HG03521 (cell line): ENCODE data around the gene PLCB4.

Experiments
- ATAC-seq: cut with Tn5 transposase; IDR thresholded peaks from one replicate; pipeline ENCODE4 v1.9.1; 2021; ENCODE audit warnings: mild to moderate bottlenecking, moderate library complexity; ENCODE audit not compliant: unreplicated experiment

The PLCB4 gene

GRCh38 chr20:9390441-9390840, 321.6 kb downstream of the PLCB4 start:
- ATAC-seq, result no peak

GRCh38 chr20:9392892-9393857, 324.3 kb downstream of the PLCB4 start:
- ATAC-seq, result no peak

- no peak for ATAC-seq
Observed at GRCh38 chr20:9395971-9396370, 327.1 kb downstream of the PLCB4 start.

- peak; percentile 97 for ATAC-seq
Observed at GRCh38 chr20:9397928-9398327, 329.0 kb downstream of the PLCB4 start.

- no peak for ATAC-seq
Observed at GRCh38 chr20:9398882-9399281, 330.0 kb downstream of the PLCB4 start.

- no peak for ATAC-seq
Observed at GRCh38 chr20:9399322-9399721, 330.4 kb downstream of the PLCB4 start.

GRCh38 chr20:9400171-9401025, 331.5 kb downstream of the PLCB4 start:
- ATAC-seq, result no peak

GRCh38 chr20:9401371-9401770, 332.5 kb downstream of the PLCB4 start:
- ATAC-seq, result no peak

GRCh38 chr20:9402141-9402540, 333.3 kb downstream of the PLCB4 start:
- no peak for ATAC-seq

GRCh38 chr20:9402546-9402945, 333.7 kb downstream of the PLCB4 start:
- no peak for ATAC-seq

- ATAC-seq, result no peak
Observed at GRCh38 chr20:9403448-9403847, 334.6 kb downstream of the PLCB4 start.

GRCh38 chr20:9407805-9408421, 339.0 kb downstream of the PLCB4 start:
- ATAC-seq, result no peak

- ATAC-seq, result no peak
Observed at GRCh38 chr20:9408422-9409300, 339.8 kb downstream of the PLCB4 start.

- no peak for ATAC-seq
Observed at GRCh38 chr20:9409352-9409751, 340.5 kb downstream of the PLCB4 start.

- no peak for ATAC-seq
Observed at GRCh38 chr20:9409981-9410380, 341.1 kb downstream of the PLCB4 start.

- no peak for ATAC-seq
Observed at GRCh38 chr20:9411833-9412232, 342.9 kb downstream of the PLCB4 start.

- peak; percentile 65 for ATAC-seq
Observed at GRCh38 chr20:9412309-9412708, 343.4 kb downstream of the PLCB4 start.

- no peak for ATAC-seq
Observed at GRCh38 chr20:9413001-9413400, 344.1 kb downstream of the PLCB4 start.

GRCh38 chr20:9415426-9415825, 346.5 kb downstream of the PLCB4 start:
- ATAC-seq, result no peak

GRCh38 chr20:9416421-9416820, 347.5 kb downstream of the PLCB4 start:
- no peak for ATAC-seq
